Gastroesophageal sphincter (tissue), 4 donors: ENCODE results near the gene DPM1. TPM values are rescaled to one million over a fixed set of nuclear protein-coding genes. Genes with fewer than 3 reads are reported as not detected.

ENCODE experiments used
- ATAC-seq: fragments of 150-250 bp; one replicate; pipeline ENCODE4 v1.9.1; 2016; ENCODE audit warnings: mild to moderate bottlenecking, moderate library complexity
- H3K27ac ChIP-seq, 4 donors: fragments of 200-600 bp; sonication (generic) in 3 of 4; 1 replicate in 3 of 4; 2 replicates in 1 of 4; pipeline ENCODE4 v1.5.1; 2016 to 2019
- H3K27me3 ChIP-seq: fragments of 200-600 bp; sonication (generic); one replicate; pipeline ENCODE4 v1.5.1; 2019
- H3K36me3 ChIP-seq, 2 donors: fragments of 200-600 bp; sonication (generic); one replicate each; pipeline ENCODE4 v1.5.1; 2019; ENCODE audit warnings: control low read depth in 1 of 2
- H3K4me1 ChIP-seq, 3 donors: fragments of 200-600 bp; sonication (generic); 1 replicate in 2 of 3; 2 replicates in 1 of 3; pipeline ENCODE4 v1.5.1; 2016 to 2019; ENCODE audit warnings: control low read depth in 2 of 3
- H3K4me3 ChIP-seq, 2 donors: fragments of 200-600 bp; sonication (generic); one replicate each; pipeline ENCODE4 v1.5.1; 2019; ENCODE audit warnings: mild to moderate bottlenecking in 1 of 2, moderate library complexity in 1 of 2
- H3K9me3 ChIP-seq, 3 donors: fragments of 200-600 bp; sonication (generic); one replicate each; pipeline ENCODE4 v1.5.1; 2017 to 2019; ENCODE audit warnings: control low read depth in 2 of 3
- EP300 ChIP-seq: sonication (generic); formaldehyde crosslinking; IDR thresholded peaks from one replicate; pipeline ENCODE4 v1.6.1; 2017; ENCODE audit warnings: antibody characterized with exemption, mild to moderate bottlenecking
- POLR2A ChIP-seq, 2 donors: fragments of 450-650 bp; IDR thresholded peaks; one replicate each; pipeline ENCODE4 v1.6.1; 2017; ENCODE audit warnings: antibody characterized with exemption in 2 of 2, mild to moderate bottlenecking in 2 of 2, moderate library complexity in 1 of 2
- POLR2AphosphoS5 ChIP-seq: sonication (generic); formaldehyde crosslinking; IDR thresholded peaks from one replicate; pipeline ENCODE4 v1.6.1; 2017; ENCODE audit warnings: antibody characterized with exemption
- WGBS, 2 donors: methylation state at CpG; one replicate each; pipeline ENCODE4 v1.1.5; 2018; ENCODE audit warnings: low coverage in 1 of 2; 5-methylcytosine and 5-hydroxymethylcytosine counted together
- total RNA-seq, 4 donors: library from RNA; depleted of rRNA; stranded (reverse); fragments of >200 nt; gene quantifications; one replicate each; pipeline ENCODE4 v1.1.0, GENCODE V29; 2016
- TF ChIP-seq, protein P1 (sequence below), 4 experiments: fragments of 200-600 bp in 2 of 4; fragments of 450-650 bp in 2 of 4; sonication (generic) in 1 of 4; IDR thresholded peaks; one replicate each; pipeline ENCODE4 v1.5.1; 2017 to 2019; ENCODE audit warnings: antibody characterized with exemption in 4 of 4, mild to moderate bottlenecking in 2 of 4, moderate library complexity in 2 of 4

The DPM1 gene
- total RNA-seq, 4 donors from 2014 or later = 35.2 to 63.0 (median 43.5) TPM

DNA sequence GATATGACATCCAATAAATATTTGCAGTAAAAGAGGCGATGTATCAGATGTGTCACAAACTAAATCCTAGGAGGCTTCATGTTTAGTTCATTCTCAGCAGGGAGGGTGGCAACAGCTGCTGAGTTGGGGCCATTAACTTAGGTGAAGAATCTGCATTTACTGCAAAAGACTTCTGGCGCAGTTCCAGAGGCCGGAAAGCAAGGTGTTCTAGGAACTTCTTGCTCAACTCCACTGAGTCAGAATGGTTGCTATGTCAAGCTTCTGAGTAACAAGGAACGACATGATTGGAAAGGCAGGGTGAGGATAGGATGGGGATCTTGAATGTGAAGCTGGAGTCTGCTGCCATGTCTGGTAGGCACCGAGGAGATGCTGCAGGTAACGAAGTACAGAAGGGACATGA is 38.8 kb downstream of the DPM1 start:
- H3K27me3 ChIP-seq = no peaks in the 10 kb centered on the region
- no peaks in the 10 kb centered on the region for H3K9me3 ChIP-seq
- TF ChIP-seq, protein P1, sequence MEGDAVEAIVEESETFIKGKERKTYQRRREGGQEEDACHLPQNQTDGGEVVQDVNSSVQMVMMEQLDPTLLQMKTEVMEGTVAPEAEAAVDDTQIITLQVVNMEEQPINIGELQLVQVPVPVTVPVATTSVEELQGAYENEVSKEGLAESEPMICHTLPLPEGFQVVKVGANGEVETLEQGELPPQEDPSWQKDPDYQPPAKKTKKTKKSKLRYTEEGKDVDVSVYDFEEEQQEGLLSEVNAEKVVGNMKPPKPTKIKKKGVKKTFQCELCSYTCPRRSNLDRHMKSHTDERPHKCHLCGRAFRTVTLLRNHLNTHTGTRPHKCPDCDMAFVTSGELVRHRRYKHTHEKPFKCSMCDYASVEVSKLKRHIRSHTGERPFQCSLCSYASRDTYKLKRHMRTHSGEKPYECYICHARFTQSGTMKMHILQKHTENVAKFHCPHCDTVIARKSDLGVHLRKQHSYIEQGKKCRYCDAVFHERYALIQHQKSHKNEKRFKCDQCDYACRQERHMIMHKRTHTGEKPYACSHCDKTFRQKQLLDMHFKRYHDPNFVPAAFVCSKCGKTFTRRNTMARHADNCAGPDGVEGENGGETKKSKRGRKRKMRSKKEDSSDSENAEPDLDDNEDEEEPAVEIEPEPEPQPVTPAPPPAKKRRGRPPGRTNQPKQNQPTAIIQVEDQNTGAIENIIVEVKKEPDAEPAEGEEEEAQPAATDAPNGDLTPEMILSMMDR (IDR thresholded peaks at IDR 0.05) = no peak
- peak; percentile 79 for TF ChIP-seq POLR2AphosphoS5
- no peak overlapping the region for H3K4me3 ChIP-seq
- H3K4me1 ChIP-seq = peaks cover 40 to 100% (median 54%) of the 10 kb centered on the region in 3 donors
- ATAC-seq = peak; percentile 62
- peak overlapping the region in 2 of 4 donors; percentile 2 to 46 for H3K27ac ChIP-seq
- WGBS, 2 donors = 68 to 93% methylated on average over 3 to 6 of the region's 6 CpGs
- peaks cover 0 to 5% of the 10 kb centered on the region in 2 donors for H3K36me3 ChIP-seq

DNA sequence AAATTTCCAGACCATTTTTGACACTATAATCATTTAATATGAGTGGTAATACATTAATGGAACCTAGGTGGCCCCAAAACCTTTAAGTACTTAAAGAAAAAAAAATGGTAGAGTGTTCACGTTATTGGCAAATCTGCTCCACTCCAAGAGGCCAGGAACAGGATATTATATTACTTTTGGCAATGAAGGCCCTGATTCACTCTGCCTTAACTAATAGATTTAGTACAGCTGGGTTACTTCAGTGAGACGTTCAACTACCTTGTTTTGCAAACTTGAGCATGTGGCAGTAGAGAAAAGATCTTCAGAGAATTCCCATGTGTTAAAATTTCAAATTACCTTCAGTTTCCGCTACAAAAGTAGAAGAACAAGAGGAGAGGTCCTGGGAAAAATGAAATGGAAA is 39.9 kb downstream of the DPM1 start:
- Histone ChIP-seq H3K4me1 (peaks cover 42 to 100% (median 53%) of the 10 kb centered on the region in 3 donors), H3K27me3 (no peaks in the 10 kb centered on the region), H3K36me3 (peaks cover 0 to 3% of the 10 kb centered on the region in 2 donors), H3K27ac (no peak overlapping the region), H3K4me3 (no peak overlapping the region), H3K9me3 (no peaks in the 10 kb centered on the region)
- TF ChIP-seq, protein P1 (IDR thresholded peaks at IDR 0.05) = no peak
- TF ChIP-seq POLR2AphosphoS5 = peak; percentile 29
- 35 to 66% methylated on average over 2 to 3 of the region's 3 CpGs for WGBS, 2 donors
- ATAC-seq = no peak

DNA sequence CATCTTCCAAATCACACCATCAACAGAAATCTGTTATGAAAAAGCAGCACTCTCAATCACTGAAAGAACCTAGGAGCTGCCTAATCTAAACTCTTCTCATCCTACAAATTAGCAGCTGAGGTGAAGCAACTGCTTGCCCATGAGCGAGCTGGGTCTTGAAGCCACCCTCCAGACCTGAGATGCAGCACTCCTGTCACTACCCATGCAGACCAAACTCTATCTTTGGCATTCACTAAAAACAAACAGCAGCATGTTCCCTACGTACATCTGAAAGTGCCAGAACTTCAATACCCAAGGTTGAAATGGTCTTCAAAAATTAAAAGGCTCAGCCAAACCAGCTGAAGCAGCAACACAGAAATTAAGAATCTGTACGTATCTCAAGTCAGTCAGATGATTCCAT is 41.4 kb downstream of the DPM1 start:
- no peaks in the 10 kb centered on the region for H3K27me3 ChIP-seq
- no peaks in the 10 kb centered on the region for H3K9me3 ChIP-seq
- ATAC-seq = no peak
- H3K36me3 ChIP-seq = no peaks in the 10 kb centered on the region
- H3K4me1 ChIP-seq = peaks cover 42 to 96% (median 50%) of the 10 kb centered on the region in 3 donors
- H3K27ac ChIP-seq = peak overlapping the region in 3 of 4 donors; percentile 6 to 53 (median 42)
- H3K4me3 ChIP-seq = no peak overlapping the region
- TF ChIP-seq, protein P1 (IDR thresholded peaks at IDR 0.05) = no peak
- TF ChIP-seq POLR2A (IDR thresholded peaks at IDR 0.05) (no peak), POLR2AphosphoS5 (no peak), EP300 (no peak)
- WGBS, 2 donors = 56 to 61% methylated on average over 2 to 3 of the region's 3 CpGs

DNA sequence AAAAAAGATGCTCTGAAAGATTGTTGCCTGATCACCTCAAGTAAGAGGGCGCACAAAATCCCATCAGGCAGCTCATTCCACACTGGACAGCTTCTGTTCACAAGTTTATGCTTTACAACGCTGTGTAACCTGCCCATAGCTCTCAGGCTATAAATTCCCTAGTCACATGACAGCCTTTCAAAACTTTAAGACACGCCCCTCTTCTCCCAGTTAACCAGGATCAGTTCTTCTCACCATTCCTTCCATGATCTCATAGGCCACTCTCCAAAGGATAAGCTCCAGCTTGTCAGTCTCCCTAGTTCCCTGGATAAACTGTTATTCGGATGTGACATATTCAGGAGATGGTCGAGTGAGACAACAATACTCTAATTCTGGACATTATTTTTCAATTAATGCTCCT is 42.1 kb downstream of the DPM1 start:
- Histone ChIP-seq H3K27ac (peak overlapping the region in 2 of 4 donors; percentile 42 to 53), H3K4me1 (peaks cover 41 to 96% (median 44%) of the 10 kb centered on the region in 3 donors)
- no peak for TF ChIP-seq EP300
- TF ChIP-seq POLR2AphosphoS5 = peak; percentile 14
- TF ChIP-seq, protein P1 (IDR thresholded peaks at IDR 0.05) = no peak
- TF ChIP-seq POLR2A (IDR thresholded peaks at IDR 0.05) = no peak

DNA sequence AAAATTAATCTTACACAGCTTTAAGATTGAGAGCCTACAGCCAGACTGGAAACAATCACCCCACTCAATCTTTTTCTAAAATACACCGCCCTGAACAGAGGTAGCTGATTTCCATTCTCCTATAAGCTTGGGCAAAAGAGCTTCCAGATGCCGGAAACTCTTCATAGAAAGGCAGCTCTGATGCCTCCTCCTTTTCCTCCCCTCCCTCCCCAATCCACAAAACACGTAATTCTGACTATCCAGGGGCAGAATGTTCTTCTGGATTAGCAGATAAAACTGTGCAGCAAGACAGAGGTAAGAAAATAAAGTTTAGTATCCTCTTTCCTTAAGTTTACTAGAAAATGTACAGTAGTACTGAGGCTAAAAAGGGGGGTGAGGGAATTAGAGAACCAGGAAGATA is 42.9 kb downstream of the DPM1 start:
- no peaks in the 10 kb centered on the region for H3K9me3 ChIP-seq
- no peak overlapping the region for H3K4me3 ChIP-seq
- WGBS, 2 donors = 29 to 49% methylated on average over 2 to 3 of the region's 3 CpGs
- H3K27ac ChIP-seq = peak overlapping the region in 1 of 4 donors; percentile 42
- TF ChIP-seq EP300 = no peak
- no peak for TF ChIP-seq POLR2AphosphoS5
- TF ChIP-seq, protein P1 (IDR thresholded peaks at IDR 0.05) = no peak
- TF ChIP-seq POLR2A (IDR thresholded peaks at IDR 0.05) = no peak
- H3K27me3 ChIP-seq = no peaks in the 10 kb centered on the region
- no peak for ATAC-seq
- H3K4me1 ChIP-seq = peaks cover 32 to 96% (median 44%) of the 10 kb centered on the region in 3 donors
- no peaks in the 10 kb centered on the region for H3K36me3 ChIP-seq

More for the DNA sequence above, 42.1 kb downstream of the DPM1 start:
- Histone ChIP-seq H3K36me3 (no peaks in the 10 kb centered on the region), H3K9me3 (no peaks in the 10 kb centered on the region), H3K4me3 (no peak overlapping the region), H3K27me3 (no peaks in the 10 kb centered on the region)
- peak; percentile 55 for ATAC-seq
- 38 to 44% methylated on average over 5 of the region's 5 CpGs for WGBS, 2 donors
